Stimulated activated CD8-positive, alpha-beta memory T cell treated with anti-CD3 and anti-CD28 coated beads, Interleukin-7, amount 100 ng/mL, for 24 hours (primary cell): ENCODE measurements around the gene INO80D.
"Not testable (repeated sequence)": the region's sequence is repeated elsewhere in the genome, so short reads cannot be mapped to it uniquely, and the experiment has no call there.

Experiments used
- DNase-seq: peaks from one replicate; pipeline ENCODE4 v3.0.0-alpha.2; 2020; ENCODE audit warnings: low read depth

The INO80D gene

GRCh38 chr2:206083602-206084438 lies 2.2 kb downstream of the INO80D start:
- DNase-seq: no peak

- DNase-seq: no peak
Observed at GRCh38 chr2:206082298-206082843, 3.6 kb downstream of the INO80D start.

- DNase-seq: no peak
Observed at GRCh38 chr2:206080927-206081326, 5.0 kb downstream of the INO80D start.

GRCh38 chr2:206079699-206080465 lies 6.1 kb downstream of the INO80D start:
- no peak for DNase-seq

- not testable (repeated sequence) for DNase-seq
Observed at GRCh38 chr2:206077879-206078278, 8.1 kb downstream of the INO80D start.

- DNase-seq: no peak
Observed at GRCh38 chr2:206075113-206075512, 10.9 kb downstream of the INO80D start.

GRCh38 chr2:206071807-206072206 lies 14.2 kb downstream of the INO80D start:
- DNase-seq: no peak

- no peak for DNase-seq
Observed at GRCh38 chr2:206069417-206069816, 16.6 kb downstream of the INO80D start.

GRCh38 chr2:206068207-206068606 lies 17.8 kb downstream of the INO80D start:
- no peak for DNase-seq

- no peak for DNase-seq
Observed at GRCh38 chr2:206064077-206064476, 21.9 kb downstream of the INO80D start.

GRCh38 chr2:206063635-206064034 lies 22.3 kb downstream of the INO80D start:
- no peak for DNase-seq

- DNase-seq: no peak
Observed at GRCh38 chr2:206062724-206063123, 23.2 kb downstream of the INO80D start.

GRCh38 chr2:206056286-206056685 lies 29.7 kb downstream of the INO80D start:
- no peak for DNase-seq

- DNase-seq: no peak
Observed at GRCh38 chr2:206054952-206055351, 31.0 kb downstream of the INO80D start.

GRCh38 chr2:206051912-206052311 lies 34.1 kb downstream of the INO80D start:
- DNase-seq: no peak

- no peak for DNase-seq
Observed at GRCh38 chr2:206049392-206049791, 36.6 kb downstream of the INO80D start.

GRCh38 chr2:206045251-206045650 lies 40.7 kb downstream of the INO80D start:
- DNase-seq: no peak

- no peak for DNase-seq
Observed at GRCh38 chr2:206040525-206040924, 45.4 kb downstream of the INO80D start.

GRCh38 chr2:206035393-206035792 lies 50.6 kb downstream of the INO80D start:
- DNase-seq: not testable (repeated sequence)

GRCh38 chr2:206033452-206033851 lies 52.5 kb downstream of the INO80D start:
- not testable (repeated sequence) for DNase-seq

GRCh38 chr2:206031950-206032567 lies 53.9 kb downstream of the INO80D start:
- DNase-seq: no peak

GRCh38 chr2:206031162-206031784 lies 54.7 kb downstream of the INO80D start:
- no peak for DNase-seq
